Liver (tissue), 9 donors: Measurements from ENCODE around the gene RNU7-1. TPM values are rescaled to one million over a fixed set of nuclear protein-coding genes. Genes with fewer than 3 reads are reported as not detected.

Experiments
- DNase-seq: peaks from one replicate; pipeline ENCODE4 v3.0.0-alpha.2; 2017; ENCODE audit warnings: low spot score
- H3K27ac ChIP-seq, 2 donors: one replicate each; pipeline ENCODE4 v1.7.0; 2013; ENCODE audit warnings: inconsistent platforms in 2 of 2, low read length in 2 of 2, control low read depth in 1 of 2, low read depth in 1 of 2, mild to moderate bottlenecking in 1 of 2
- H3K27me3 ChIP-seq, 4 donors: one replicate each; pipeline versions ENCODE4 v1.6.1 to v1.7.0; 2013; ENCODE audit warnings: low read length in 3 of 4, inconsistent platforms in 1 of 4, mild to moderate bottlenecking in 1 of 4, moderate library complexity in 1 of 4; ENCODE audit not compliant: control insufficient read depth in 4 of 4, insufficient read depth in 4 of 4
- H3K36me3 ChIP-seq, 4 donors: one replicate each; pipeline versions ENCODE4 v1.6.1 to v1.7.0; 2013; ENCODE audit warnings: low read length in 3 of 4, mild to moderate bottlenecking in 3 of 4, low read depth in 1 of 4, moderate library complexity in 1 of 4; ENCODE audit not compliant: control insufficient read depth in 4 of 4, insufficient read depth in 3 of 4
- H3K4me1 ChIP-seq, 4 donors: one replicate each; pipeline versions ENCODE4 v1.6.1 to v1.7.0; 2013; ENCODE audit warnings: low read length in 3 of 4, mild to moderate bottlenecking in 3 of 4, moderate library complexity in 1 of 4; ENCODE audit not compliant: control insufficient read depth in 4 of 4, insufficient read depth in 4 of 4
- H3K4me3 ChIP-seq, 3 donors: one replicate each; pipeline versions ENCODE4 v1.6.1 to v1.7.0; 2013; ENCODE audit warnings: low read length in 3 of 3, control low read depth in 1 of 3, low read depth in 1 of 3, mild to moderate bottlenecking in 1 of 3
- H3K9ac ChIP-seq, 2 donors: one replicate each; pipeline ENCODE4 v1.7.0; 2013; ENCODE audit warnings: low read length in 2 of 2, mild to moderate bottlenecking in 2 of 2, moderate library complexity in 2 of 2, control low read depth in 1 of 2, low read depth in 1 of 2
- H3K9me3 ChIP-seq, 4 donors: one replicate each; pipeline versions ENCODE4 v1.6.1 to v1.7.0; 2013; ENCODE audit warnings: low read length in 3 of 4; ENCODE audit not compliant: control insufficient read depth in 4 of 4
- EGR1 ChIP-seq, 2 donors: IDR thresholded peaks; 2 replicates each; pipeline ENCODE4 v1.6.1; 2016 to 2018; ENCODE audit warnings: antibody characterized with exemption in 2 of 2, low read depth in 2 of 2
- FOXA1 ChIP-seq: IDR thresholded peaks from 2 replicates; pipeline ENCODE4 v1.6.1; 2016; ENCODE audit warnings: antibody characterized with exemption
- FOXA2 ChIP-seq: IDR thresholded peaks from 2 replicates; pipeline ENCODE4 v1.6.1; 2016; ENCODE audit warnings: antibody characterized with exemption
- GABPA ChIP-seq, 2 donors: IDR thresholded peaks in 1 of 2; conservative IDR thresholded peaks in 1 of 2; 2 replicates each; pipeline ENCODE4 v1.6.1; 2016; ENCODE audit warnings: antibody characterized with exemption in 2 of 2, mild to moderate bottlenecking in 1 of 2, moderate library complexity in 1 of 2
- HNF4A ChIP-seq, 2 donors: conservative IDR thresholded peaks; 2 replicates each; pipeline ENCODE4 v1.6.1; 2016; ENCODE audit warnings: antibody characterized with exemption in 2 of 2, mild to moderate bottlenecking in 2 of 2
- JUND ChIP-seq, 2 donors: IDR thresholded peaks; 2 replicates each; pipeline ENCODE4 v1.6.1; 2016; ENCODE audit warnings: antibody characterized with exemption in 2 of 2
- RAD21 ChIP-seq, 2 donors: IDR thresholded peaks; 2 replicates each; pipeline ENCODE4 v1.6.1; 2016; ENCODE audit warnings: antibody characterized with exemption in 2 of 2, mild to moderate bottlenecking in 2 of 2
- YY1 ChIP-seq: IDR thresholded peaks from 2 replicates; pipeline ENCODE4 v1.6.1; 2016; ENCODE audit warnings: antibody characterized with exemption, mild to moderate bottlenecking
- WGBS: extraction: QIAGEN DNeasy Blood & Tissue Kit; methylation state at CpG from one replicate; pipeline ENCODE4 v1.1.7; 2013; 5-methylcytosine and 5-hydroxymethylcytosine counted together
- polyA plus RNA-seq, 2 donors: library from polyadenylated mRNA; stranded (reverse) in 1 of 2; unstranded in 1 of 2; fragments of 200-250 nt in 1 of 2; fragments of >200 nt in 1 of 2; fragmentation: Nextera tagmentation in 1 of 2; extraction: Ambion mirVana in 1 of 2; gene quantifications; one replicate each; pipeline versions ENCODE4 v1.2.1 to v1.2.3, GENCODE V29; 2013 to 2015
- total RNA-seq, 2 donors: library from RNA; depleted of rRNA; stranded (reverse); fragments of >200 nt; gene quantifications; one replicate each; pipeline ENCODE4 v1.2.3, GENCODE V29; 2014
- TF ChIP-seq, protein P1 (sequence below): IDR thresholded peaks from 2 replicates; pipeline ENCODE4 v1.6.1; 2016; ENCODE audit warnings: antibody characterized with exemption
- TF ChIP-seq, protein P2 (sequence below): fragments of 150-350 bp; IDR thresholded peaks from 2 replicates; pipeline ENCODE4 v1.5.1; 2017; ENCODE audit warnings: improper control_type of control experiment, low read depth, low read length; ENCODE audit not compliant: missing input control
- TF ChIP-seq, protein P3 (sequence below): IDR thresholded peaks from 2 replicates; pipeline ENCODE4 v1.6.1; 2016; ENCODE audit warnings: antibody characterized with exemption
- TF ChIP-seq, protein P4 (sequence below): IDR thresholded peaks from 2 replicates; pipeline ENCODE4 v1.6.1; 2016; ENCODE audit warnings: antibody characterized with exemption, mild to moderate bottlenecking
- TF ChIP-seq, protein P5 (sequence below): IDR thresholded peaks from 2 replicates; pipeline ENCODE4 v1.6.1; 2016; ENCODE audit warnings: antibody characterized with exemption
- donor health status: healthy.
- donor health status: healthy.
- donor health status: healthy.
- donor health status: healthy.
- donor health status: healthy.

Gene RNU7-1
- total and polyA plus RNA-seq, 4 donors, result not detected

DNA sequence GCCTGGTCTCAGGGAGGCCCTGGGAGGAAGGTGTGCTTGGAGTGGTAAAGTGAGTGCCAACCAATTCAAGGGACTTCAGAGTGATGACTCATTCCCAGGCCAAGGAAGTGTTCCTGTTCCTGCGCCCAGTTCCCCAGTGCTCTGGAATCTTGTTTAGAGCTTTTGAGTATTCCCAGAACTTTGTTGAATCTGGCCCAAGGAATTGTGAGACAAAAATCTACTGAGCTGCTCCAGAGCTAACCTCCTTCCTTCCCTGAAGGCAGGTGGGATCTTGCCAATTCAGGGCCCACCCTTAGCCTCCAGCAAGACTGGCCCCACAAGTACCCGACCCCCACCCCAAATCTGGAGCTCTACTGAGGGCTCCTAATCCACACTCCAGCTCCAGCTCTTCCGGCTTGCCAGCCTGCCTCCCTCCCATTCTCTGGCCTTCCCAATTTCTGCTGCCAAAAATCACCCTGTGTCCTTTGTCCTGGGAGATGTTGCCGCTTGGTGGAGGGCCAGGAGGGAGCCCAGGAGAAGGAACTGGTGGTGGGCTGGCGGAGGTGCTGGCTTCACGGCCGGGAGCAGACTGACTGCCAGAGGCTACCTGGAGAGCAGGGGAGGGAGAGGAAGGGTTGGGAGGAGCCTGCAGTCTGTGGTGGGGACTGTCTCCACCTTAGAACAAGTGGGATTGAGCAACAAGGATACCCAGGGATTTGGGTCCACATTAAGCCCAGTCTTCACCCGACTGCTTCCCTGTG is 17.9 kb upstream of the RNU7-1 start (continued):
- TF ChIP-seq, protein P1, sequence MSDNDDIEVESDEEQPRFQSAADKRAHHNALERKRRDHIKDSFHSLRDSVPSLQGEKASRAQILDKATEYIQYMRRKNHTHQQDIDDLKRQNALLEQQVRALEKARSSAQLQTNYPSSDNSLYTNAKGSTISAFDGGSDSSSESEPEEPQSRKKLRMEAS, result no peak

DNA sequence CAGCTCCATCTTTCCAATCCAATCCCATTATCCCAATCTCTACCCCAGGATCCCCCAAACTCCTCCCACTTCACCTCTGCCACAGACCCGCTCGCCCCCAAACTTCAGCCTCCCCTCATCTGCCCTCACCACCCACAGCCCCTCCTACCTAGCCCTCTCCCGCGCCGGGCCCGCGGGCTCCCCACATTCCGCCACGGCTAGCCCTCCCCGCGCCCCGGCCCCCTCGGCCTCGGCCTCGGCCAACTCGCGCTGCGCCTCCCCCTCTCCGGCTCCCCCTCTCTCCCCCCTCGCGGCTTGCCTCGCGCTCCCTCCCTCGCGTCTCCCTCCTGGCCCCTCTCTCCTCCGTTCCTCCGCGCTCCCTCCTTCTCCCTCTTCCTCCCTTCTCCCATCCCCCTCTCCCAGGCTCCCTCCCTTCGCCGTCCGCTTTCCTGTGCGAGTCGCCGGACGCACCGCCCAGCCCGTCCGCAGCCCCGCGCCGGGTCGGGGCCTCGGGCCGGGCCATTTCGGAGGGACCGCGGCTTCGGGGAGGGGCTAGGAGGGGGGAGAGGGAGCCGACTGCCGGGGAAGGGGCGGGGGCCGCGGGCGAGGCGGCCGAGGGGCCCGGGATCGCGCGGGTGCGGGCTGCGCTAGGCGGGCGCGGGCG is 16.1 kb upstream of the RNU7-1 start, which contains the start of gene ATN1:
ATN1 (plus strand) TSS at position 581 of the 643 bp plus-strand sequence. CDS start 6,043 bp downstream, outside the sequence.
- Histone ChIP-seq H3K4me3 (peak within 1 kb of the TSS; percentile 78 to 88 (median 80)), H3K9ac (peak within 1 kb of the TSS; percentile 35 to 66), H3K9me3 (no peaks in the 10 kb centered on the region), H3K27ac (peak within 1 kb of the TSS; percentile 89 to 93), H3K4me1 (peaks cover 9 to 60% (median 50%) of the 10 kb centered on the region in 4 donors), H3K36me3 (no peaks in the 10 kb centered on the region), H3K27me3 (no peaks in the 10 kb centered on the region)
- DNase-seq, result peak; percentile 57
- TF ChIP-seq, protein P2, sequence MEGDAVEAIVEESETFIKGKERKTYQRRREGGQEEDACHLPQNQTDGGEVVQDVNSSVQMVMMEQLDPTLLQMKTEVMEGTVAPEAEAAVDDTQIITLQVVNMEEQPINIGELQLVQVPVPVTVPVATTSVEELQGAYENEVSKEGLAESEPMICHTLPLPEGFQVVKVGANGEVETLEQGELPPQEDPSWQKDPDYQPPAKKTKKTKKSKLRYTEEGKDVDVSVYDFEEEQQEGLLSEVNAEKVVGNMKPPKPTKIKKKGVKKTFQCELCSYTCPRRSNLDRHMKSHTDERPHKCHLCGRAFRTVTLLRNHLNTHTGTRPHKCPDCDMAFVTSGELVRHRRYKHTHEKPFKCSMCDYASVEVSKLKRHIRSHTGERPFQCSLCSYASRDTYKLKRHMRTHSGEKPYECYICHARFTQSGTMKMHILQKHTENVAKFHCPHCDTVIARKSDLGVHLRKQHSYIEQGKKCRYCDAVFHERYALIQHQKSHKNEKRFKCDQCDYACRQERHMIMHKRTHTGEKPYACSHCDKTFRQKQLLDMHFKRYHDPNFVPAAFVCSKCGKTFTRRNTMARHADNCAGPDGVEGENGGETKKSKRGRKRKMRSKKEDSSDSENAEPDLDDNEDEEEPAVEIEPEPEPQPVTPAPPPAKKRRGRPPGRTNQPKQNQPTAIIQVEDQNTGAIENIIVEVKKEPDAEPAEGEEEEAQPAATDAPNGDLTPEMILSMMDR, result no peak
- no peak for TF ChIP-seq GABPA (IDR thresholded peaks at IDR 0.05 in 1 of 2, conservative IDR thresholded peaks at IDR 0.05 in 1 of 2)
- TF ChIP-seq FOXA2, result no peak
- TF ChIP-seq JUND (IDR thresholded peaks at IDR 0.05), result no peak
- TF ChIP-seq, protein P1, result no peak
- TF ChIP-seq, protein P3, sequence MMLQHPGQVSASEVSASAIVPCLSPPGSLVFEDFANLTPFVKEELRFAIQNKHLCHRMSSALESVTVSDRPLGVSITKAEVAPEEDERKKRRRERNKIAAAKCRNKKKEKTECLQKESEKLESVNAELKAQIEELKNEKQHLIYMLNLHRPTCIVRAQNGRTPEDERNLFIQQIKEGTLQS, result no peak
- TF ChIP-seq, protein P4, sequence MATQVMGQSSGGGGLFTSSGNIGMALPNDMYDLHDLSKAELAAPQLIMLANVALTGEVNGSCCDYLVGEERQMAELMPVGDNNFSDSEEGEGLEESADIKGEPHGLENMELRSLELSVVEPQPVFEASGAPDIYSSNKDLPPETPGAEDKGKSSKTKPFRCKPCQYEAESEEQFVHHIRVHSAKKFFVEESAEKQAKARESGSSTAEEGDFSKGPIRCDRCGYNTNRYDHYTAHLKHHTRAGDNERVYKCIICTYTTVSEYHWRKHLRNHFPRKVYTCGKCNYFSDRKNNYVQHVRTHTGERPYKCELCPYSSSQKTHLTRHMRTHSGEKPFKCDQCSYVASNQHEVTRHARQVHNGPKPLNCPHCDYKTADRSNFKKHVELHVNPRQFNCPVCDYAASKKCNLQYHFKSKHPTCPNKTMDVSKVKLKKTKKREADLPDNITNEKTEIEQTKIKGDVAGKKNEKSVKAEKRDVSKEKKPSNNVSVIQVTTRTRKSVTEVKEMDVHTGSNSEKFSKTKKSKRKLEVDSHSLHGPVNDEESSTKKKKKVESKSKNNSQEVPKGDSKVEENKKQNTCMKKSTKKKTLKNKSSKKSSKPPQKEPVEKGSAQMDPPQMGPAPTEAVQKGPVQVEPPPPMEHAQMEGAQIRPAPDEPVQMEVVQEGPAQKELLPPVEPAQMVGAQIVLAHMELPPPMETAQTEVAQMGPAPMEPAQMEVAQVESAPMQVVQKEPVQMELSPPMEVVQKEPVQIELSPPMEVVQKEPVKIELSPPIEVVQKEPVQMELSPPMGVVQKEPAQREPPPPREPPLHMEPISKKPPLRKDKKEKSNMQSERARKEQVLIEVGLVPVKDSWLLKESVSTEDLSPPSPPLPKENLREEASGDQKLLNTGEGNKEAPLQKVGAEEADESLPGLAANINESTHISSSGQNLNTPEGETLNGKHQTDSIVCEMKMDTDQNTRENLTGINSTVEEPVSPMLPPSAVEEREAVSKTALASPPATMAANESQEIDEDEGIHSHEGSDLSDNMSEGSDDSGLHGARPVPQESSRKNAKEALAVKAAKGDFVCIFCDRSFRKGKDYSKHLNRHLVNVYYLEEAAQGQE, result peak; percentile 17
- under 1% methylated on average over 66 of the region's 66 CpGs for WGBS

DNA sequence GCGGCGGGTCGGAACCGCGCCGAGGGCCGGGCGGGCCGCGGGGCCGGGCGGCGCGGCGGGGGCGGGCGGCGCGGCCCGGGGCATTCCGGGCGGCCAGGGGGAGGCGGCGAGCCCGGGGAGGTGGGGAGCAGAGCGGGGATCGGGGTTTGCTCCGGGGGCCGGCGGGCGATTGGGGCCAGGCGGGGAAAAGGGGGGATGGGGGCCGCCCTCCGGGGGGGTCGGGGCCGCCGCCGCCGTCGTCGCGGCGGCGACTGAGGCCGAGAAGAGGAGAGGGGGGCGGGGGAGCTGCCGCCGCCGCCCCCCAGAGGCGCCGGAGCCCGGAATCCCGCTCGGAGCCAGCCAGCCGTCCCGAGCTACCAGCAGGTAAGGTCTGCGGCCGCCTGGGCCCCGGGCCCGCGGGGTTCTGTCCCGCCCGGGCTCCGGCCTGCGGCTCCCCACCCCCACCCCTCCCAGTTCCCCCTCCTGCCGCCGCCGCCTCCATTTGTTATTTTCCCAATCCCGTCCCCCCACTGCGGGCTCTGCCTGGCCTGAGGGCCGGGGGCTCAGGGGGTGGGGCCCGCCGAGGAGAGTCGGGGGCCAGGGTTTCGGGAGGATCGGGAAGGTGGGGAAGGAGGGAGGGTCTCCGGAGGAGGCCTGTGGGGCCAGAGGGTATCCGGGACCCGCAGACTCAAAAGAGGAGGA is 15.5 kb upstream of the RNU7-1 start:
- Histone ChIP-seq H3K9me3 (no peaks in the 10 kb centered on the region), H3K27me3 (no peaks in the 10 kb centered on the region), H3K4me3 (peak overlapping the region; percentile 66 to 88 (median 78)), H3K4me1 (peaks cover 9 to 60% (median 48%) of the 10 kb centered on the region in 4 donors), H3K27ac (peak overlapping the region; percentile 62 to 66), H3K36me3 (no peaks in the 10 kb centered on the region), H3K9ac (peak overlapping the region; percentile 35 to 55)
- DNase-seq, result no peak
- WGBS, result under 1% methylated on average over 78 of the region's 79 CpGs
- no peak for TF ChIP-seq EGR1 (IDR thresholded peaks at IDR 0.05; ENCODE audit: low read depth in 2 of 2)
- TF ChIP-seq FOXA2, result no peak
- TF ChIP-seq, protein P4, result no peak
- TF ChIP-seq RAD21 (IDR thresholded peaks at IDR 0.05), result no peak
- no peak for TF ChIP-seq GABPA (IDR thresholded peaks at IDR 0.05 in 1 of 2, conservative IDR thresholded peaks at IDR 0.05 in 1 of 2)
- no peak for TF ChIP-seq HNF4A (conservative IDR thresholded peaks at IDR 0.05)
- no peak for TF ChIP-seq FOXA1
- no peak for TF ChIP-seq YY1
- TF ChIP-seq, protein P5, sequence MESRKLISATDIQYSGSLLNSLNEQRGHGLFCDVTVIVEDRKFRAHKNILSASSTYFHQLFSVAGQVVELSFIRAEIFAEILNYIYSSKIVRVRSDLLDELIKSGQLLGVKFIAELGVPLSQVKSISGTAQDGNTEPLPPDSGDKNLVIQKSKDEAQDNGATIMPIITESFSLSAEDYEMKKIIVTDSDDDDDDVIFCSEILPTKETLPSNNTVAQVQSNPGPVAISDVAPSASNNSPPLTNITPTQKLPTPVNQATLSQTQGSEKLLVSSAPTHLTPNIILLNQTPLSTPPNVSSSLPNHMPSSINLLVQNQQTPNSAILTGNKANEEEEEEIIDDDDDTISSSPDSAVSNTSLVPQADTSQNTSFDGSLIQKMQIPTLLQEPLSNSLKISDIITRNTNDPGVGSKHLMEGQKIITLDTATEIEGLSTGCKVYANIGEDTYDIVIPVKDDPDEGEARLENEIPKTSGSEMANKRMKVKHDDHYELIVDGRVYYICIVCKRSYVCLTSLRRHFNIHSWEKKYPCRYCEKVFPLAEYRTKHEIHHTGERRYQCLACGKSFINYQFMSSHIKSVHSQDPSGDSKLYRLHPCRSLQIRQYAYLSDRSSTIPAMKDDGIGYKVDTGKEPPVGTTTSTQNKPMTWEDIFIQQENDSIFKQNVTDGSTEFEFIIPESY, result no peak
- TF ChIP-seq, protein P1, result no peak
